Right lobe of liver (tissue), 6 donors: ENCODE measurements around the gene MYRF. TPM values are rescaled to one million over a fixed set of nuclear protein-coding genes. Genes with fewer than 3 reads are reported as not detected.

ENCODE experiments used
- ATAC-seq, 4 donors: fragments of 200-7000 bp; cut with Tn5 transposase; one replicate each; pipeline ENCODE4 v1.9.1; 2020; ENCODE audit warnings: mild to moderate bottlenecking in 4 of 4, moderate library complexity in 4 of 4
- DNase-seq, 3 donors: peaks; one replicate each; pipeline ENCODE4 v3.0.0-alpha.2; 2020
- H3K27ac ChIP-seq, 3 donors: fragments of 200-600 bp; one replicate each; pipeline ENCODE4 v1.8.0; 2022
- H3K27me3 ChIP-seq, 2 donors: fragments of 200-600 bp; one replicate each; pipeline ENCODE4 v1.8.0; 2022
- H3K36me3 ChIP-seq, 4 donors: fragments of 200-600 bp; sonication (generic) in 1 of 4; one replicate each; pipeline versions ENCODE4 v1.5.1 to v1.8.0; 2017 to 2022; ENCODE audit warnings: control low read depth in 1 of 4
- H3K4me1 ChIP-seq, 4 donors: fragments of 200-600 bp; sonication (generic) in 1 of 4; one replicate each; pipeline versions ENCODE4 v1.5.1 to v1.8.0; 2017 to 2022; ENCODE audit warnings: control low read depth in 1 of 4
- H3K4me3 ChIP-seq, 3 donors: fragments of 200-600 bp; one replicate each; pipeline ENCODE4 v1.8.0; 2022
- H3K9me3 ChIP-seq, 4 donors: fragments of 200-600 bp; sonication (generic) in 1 of 4; one replicate each; pipeline versions ENCODE4 v1.5.1 to v1.8.0; 2017 to 2022; ENCODE audit warnings: control low read depth in 1 of 4
- POLR2A ChIP-seq: fragments of 450-650 bp; IDR thresholded peaks from one replicate; pipeline ENCODE4 v1.6.1; 2017; ENCODE audit warnings: antibody characterized with exemption, mild to moderate bottlenecking
- WGBS: methylation state at CpG from one replicate; pipeline ENCODE4 v1.1.6; 2018; ENCODE audit warnings: low coverage, low lambda C conversion rate; ENCODE audit not compliant: insufficient coverage; ENCODE audit errors: missing lambda C conversion rate; 5-methylcytosine and 5-hydroxymethylcytosine counted together
- intact Hi-C, 2 donors: fragments of 100-400 bp; cut with DNase I; formaldehyde crosslinking; loops; one replicate each; pipeline versions ENCODE4 v1.11.2 to v1.14.1; 2022
- total RNA-seq, 6 experiments: library from RNA; depleted of rRNA in 2 of 6; stranded (reverse); fragments of >200 nt in 2 of 6; fragmentation: NEBNext Ultra II Directional in 3 of 6; extraction: Animal tissue kit (Norgen Biotek cat#: 25700) in 3 of 6; gene quantifications; one replicate each; pipeline versions ENCODE4 v1.1.0 to v1.2.4, GENCODE V29; 2016 to 2023
- TF ChIP-seq, protein P1 (sequence below), 4 donors: fragments of 200-600 bp in 3 of 4; fragments of 450-650 bp in 1 of 4; IDR thresholded peaks; one replicate each; pipeline versions ENCODE4 v1.5.1 to v1.8.0; 2016 to 2022; ENCODE audit warnings: antibody characterized with exemption in 4 of 4, mild to moderate bottlenecking in 2 of 4
- donor health status: DM: no; HTN: yes; CAD: no.
- donor health status: DM: no; HTN: no; CAD: no.
- donor health status: DM: no; HTN: no; CAD: no.
- donor health status: DM: no; HTN: yes; CAD: no.
- donor health status: DM: no; HTN: yes; CAD: no.

MYRF gene
- total RNA-seq, 6 experiments from 2014 or later = 7.6 to 16.4 (median 11.6) TPM

DNA sequence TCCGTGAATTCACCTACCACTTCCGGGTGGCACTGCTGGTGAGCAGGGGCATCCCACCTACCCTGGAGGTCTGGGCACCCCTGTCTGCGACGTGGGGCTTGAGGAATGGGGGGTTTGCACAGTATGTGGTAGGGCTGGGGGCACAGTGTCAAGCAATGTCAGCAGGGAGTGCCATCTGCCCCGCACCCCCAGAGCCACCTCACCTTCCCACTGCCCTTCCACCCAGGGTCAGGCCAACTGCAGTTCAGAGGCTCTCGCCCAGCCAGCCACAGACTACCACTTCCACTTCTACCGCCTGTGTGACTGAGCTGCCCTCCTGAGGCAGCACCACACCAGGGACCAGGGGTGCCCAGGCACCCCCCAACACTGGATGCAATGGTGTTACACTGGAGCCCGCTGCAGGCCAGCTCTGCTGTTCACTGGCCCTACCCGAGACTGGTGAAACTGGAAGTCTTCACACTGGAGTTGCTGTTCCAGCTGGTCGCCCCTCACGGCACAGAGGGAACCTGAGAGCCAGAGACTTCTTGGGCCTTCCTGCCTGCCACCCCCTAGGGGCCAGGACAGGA lies 33.5 kb downstream of the MYRF start:
- ATAC-seq (no peak), DNase-seq (no peak)
- Histone ChIP-seq H3K4me3 (no peak overlapping the region), H3K27ac (no peak overlapping the region), H3K27me3 (no peaks in the 10 kb centered on the region), H3K9me3 (no peaks in the 10 kb centered on the region), H3K4me1 (no peaks in the 10 kb centered on the region), H3K36me3 (peaks cover 0 to 43% (median 15%) of the 10 kb centered on the region in 4 donors)
- intact Hi-C loops = no loop called here
- 86% methylated on average over 8 of the region's 11 CpGs for WGBS
- TF ChIP-seq POLR2A = no peak
- TF ChIP-seq, protein P1, sequence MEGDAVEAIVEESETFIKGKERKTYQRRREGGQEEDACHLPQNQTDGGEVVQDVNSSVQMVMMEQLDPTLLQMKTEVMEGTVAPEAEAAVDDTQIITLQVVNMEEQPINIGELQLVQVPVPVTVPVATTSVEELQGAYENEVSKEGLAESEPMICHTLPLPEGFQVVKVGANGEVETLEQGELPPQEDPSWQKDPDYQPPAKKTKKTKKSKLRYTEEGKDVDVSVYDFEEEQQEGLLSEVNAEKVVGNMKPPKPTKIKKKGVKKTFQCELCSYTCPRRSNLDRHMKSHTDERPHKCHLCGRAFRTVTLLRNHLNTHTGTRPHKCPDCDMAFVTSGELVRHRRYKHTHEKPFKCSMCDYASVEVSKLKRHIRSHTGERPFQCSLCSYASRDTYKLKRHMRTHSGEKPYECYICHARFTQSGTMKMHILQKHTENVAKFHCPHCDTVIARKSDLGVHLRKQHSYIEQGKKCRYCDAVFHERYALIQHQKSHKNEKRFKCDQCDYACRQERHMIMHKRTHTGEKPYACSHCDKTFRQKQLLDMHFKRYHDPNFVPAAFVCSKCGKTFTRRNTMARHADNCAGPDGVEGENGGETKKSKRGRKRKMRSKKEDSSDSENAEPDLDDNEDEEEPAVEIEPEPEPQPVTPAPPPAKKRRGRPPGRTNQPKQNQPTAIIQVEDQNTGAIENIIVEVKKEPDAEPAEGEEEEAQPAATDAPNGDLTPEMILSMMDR (IDR thresholded peaks at IDR 0.05) = no peak

DNA sequence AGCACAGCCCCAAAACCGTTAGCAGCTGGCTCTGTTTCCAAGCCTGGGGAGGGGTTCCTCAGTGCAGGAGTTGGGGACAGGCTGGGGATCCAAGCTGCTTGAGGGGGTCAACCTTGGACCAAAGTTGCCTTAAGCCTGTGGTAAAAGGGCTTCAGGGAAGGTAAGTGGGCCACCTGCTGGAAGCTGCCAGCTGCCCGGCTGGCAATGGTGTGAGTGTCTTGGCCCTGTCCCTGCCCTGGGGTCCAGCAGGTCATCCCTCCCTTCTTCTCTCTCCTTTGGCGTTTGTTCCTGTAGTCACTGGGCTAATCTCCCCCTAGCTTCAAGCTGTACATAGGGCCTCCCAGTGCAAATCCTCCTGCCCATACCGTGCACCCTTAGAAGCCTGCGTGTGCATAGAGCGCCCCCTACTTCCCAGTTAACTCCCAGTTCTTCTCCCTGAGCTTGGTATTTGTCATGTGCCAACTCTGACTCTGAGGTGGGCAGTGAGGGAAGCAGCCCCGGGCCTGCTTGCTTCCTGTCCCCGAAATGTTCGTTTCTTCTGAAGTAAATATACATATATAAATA lies 35.6 kb downstream of the MYRF start:
- Histone ChIP-seq H3K27me3 (no peaks in the 10 kb centered on the region), H3K27ac (no peak overlapping the region), H3K36me3 (peaks cover 0 to 43% (median 15%) of the 10 kb centered on the region in 4 donors), H3K9me3 (no peaks in the 10 kb centered on the region), H3K4me3 (no peak overlapping the region), H3K4me1 (peaks cover 0 to 9% (median under 1%) of the 10 kb centered on the region in 4 donors)
- intact Hi-C loops = no loop called here
- 43% methylated on average over 5 of the region's 9 CpGs for WGBS
- DNase-seq (no peak), ATAC-seq (no peak)
- TF ChIP-seq, protein P1 (IDR thresholded peaks at IDR 0.05) = peak; percentile 36 to 48 (median 44)
- TF ChIP-seq POLR2A = no peak

DNA sequence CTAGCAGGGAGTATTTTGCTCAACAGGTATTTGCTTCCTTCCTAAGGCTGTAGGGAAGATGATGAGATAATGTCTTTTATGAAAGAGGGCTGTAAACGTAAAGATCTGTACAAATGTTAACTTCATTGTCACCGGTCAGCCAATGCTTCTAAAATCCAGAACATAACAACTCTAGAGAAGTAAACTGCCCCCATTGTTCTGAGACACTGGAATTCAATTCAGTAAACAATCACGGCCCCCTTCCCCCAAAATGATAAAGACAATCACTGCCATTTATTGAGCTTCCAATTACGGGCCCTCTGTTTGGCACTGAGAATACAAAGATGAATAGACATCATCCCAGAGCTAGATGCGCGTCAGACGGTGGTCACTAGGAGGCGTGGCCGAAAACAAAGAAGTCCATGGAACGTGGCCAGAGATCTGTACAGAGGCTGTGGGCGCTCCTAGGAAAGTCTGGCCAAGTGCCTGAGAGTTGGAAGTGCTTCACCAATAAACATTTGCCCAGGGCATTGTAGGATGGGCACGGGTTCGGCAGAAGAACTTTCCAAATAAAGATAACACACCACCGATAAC lies 39.4 kb downstream of the MYRF start:
- TF ChIP-seq POLR2A = no peak
- TF ChIP-seq, protein P1 (IDR thresholded peaks at IDR 0.05) = peak in 1 of 4 donors; percentile 2
- peak; percentile 27 to 62 (median 40) for ATAC-seq
- peak overlapping the region; percentile 67 to 97 (median 76) for H3K4me3 ChIP-seq
- H3K4me1 ChIP-seq = peaks cover 0 to 13% (median 3%) of the 10 kb centered on the region in 4 donors
- peak in 1 of 3 donors; percentile 51 for DNase-seq
- intact Hi-C loops = loop anchor here (10.0 kb wide), 2 partner anchors 153 to 283 kb away; no protein-coding TSS in a partner anchor
- H3K27ac ChIP-seq = peak overlapping the region; percentile 97 to 98 (median 98)
- H3K9me3 ChIP-seq = no peaks in the 10 kb centered on the region
- WGBS = 3% methylated on average over 13 of the region's 14 CpGs
- H3K36me3 ChIP-seq = peaks cover 0 to 31% (median 15%) of the 10 kb centered on the region in 4 donors
- no peaks in the 10 kb centered on the region for H3K27me3 ChIP-seq

DNA sequence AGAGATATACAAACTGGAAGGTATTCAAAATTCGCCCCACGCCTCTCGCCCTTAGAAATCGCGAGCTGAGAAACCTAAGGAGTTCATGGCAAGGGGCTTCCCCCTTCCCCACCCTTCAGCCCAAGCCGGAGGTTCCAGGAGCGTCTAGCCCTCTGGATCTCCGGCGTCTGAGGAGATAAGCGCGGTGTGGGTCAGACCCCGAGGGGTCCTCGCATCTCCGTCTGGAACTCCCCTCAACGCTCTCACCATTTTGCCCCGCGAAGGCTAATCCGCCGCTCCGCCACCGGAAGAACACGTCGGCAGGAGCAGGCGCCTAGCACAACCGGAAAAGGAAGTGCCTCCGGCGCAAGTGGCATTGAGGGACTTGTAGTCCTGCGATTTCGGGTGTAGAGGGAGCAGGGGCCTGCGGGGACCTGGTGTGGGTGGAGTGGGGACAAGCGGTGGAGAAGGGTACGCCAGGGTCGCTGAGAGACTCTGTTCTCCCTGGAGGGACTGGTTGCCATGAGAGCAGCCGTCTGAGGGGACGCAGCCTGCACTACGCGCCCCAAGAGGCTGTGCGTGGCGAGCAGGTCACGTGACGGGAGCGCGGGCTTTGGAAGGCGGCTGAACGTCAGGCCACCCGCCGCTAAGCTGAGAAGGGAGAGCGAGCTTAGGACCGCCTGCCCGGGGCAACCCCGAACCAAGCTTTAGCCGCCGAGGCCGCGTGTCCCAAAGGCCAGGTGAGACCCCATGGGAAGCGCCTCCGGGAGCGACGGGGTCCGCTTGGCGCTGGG lies 40.1 kb downstream of the MYRF start, which contains the start of the genes FEN1 and TMEM258:
FEN1 (plus strand) TSS at position 602 of the 773 bp plus-strand sequence. CDS start 2,451 bp downstream, outside the sequence.
TMEM258 (minus strand) TSS at position 290 of the 773 bp plus-strand sequence; CDS start at position 249, 41 bp downstream.
- Histone ChIP-seq H3K27me3 (no peaks in the 10 kb centered on the region), H3K9me3 (no peaks in the 10 kb centered on the region), H3K36me3 (peaks cover 0 to 25% (median 12%) of the 10 kb centered on the region in 4 donors), H3K4me3 (peak within 1 kb of the TSS; percentile 67 to 97 (median 76)), H3K27ac (peak within 1 kb of the TSS; percentile 97 to 98 (median 98)), H3K4me1 (peaks cover 0 to 16% (median 3%) of the 10 kb centered on the region in 4 donors)
- TF ChIP-seq, protein P1 (IDR thresholded peaks at IDR 0.05) = peak in 1 of 4 donors; percentile 16
- TF ChIP-seq POLR2A = peak; percentile 64
- intact Hi-C loops = loop anchor here (10.0 kb wide), 2 partner anchors 152 to 282 kb away; no protein-coding TSS in a partner anchor
- DNase-seq (peak; percentile 89 to 92 (median 91)), ATAC-seq (peak; percentile 86 to 92 (median 91))
- 0% methylated on average over 10 of the region's 61 CpGs for WGBS
